Measurements from ENCODE around the gene SERF2.
A peak's percentile ranks its signal among the peaks of the same experiment; 100 is the strongest.
"Not testable (repeated sequence)": the region's sequence is repeated elsewhere in the genome, so short reads cannot be mapped to it uniquely, and the experiment has no call there.

Gene SERF2

GRCh38 chr15:43824302-43825246 lies 32.5 kb downstream of the SERF2 start, which contains the start of gene MFAP1:
Gene MFAP1, minus strand, starts transcription at chr15:43824690. Its CDS starts 121 bp downstream, at chr15:43824569.
- Histone ChIP-seq H3K27ac (peak within 1 kb of the TSS; percentile 79), H3K36me3 (ENCODE audit: insufficient read depth, low read length) (peaks cover 34% of the 10 kb centered on the region), H3K4me3 (peak within 1 kb of the TSS; percentile 88), H3K9ac (ENCODE audit: insufficient read length) (peak within 1 kb of the TSS; percentile 91), H3K9me3 (ENCODE audit: low read depth, low read length) (no peaks in the 10 kb centered on the region)
- TF ChIP-seq FOXP2 (optimal IDR thresholded peaks at IDR 0.05; ENCODE audit: control extremely low read depth, extremely low read length, insufficient read depth) (no peak), POLR2AphosphoS5 (IDR thresholded peaks at IDR 0.05; ENCODE audit: borderline replicate concordance, low read depth, low read length) (peak; percentile 95)
- peak; percentile 93 for DNase-seq (ENCODE audit: low read depth, low spot score)

DNA sequence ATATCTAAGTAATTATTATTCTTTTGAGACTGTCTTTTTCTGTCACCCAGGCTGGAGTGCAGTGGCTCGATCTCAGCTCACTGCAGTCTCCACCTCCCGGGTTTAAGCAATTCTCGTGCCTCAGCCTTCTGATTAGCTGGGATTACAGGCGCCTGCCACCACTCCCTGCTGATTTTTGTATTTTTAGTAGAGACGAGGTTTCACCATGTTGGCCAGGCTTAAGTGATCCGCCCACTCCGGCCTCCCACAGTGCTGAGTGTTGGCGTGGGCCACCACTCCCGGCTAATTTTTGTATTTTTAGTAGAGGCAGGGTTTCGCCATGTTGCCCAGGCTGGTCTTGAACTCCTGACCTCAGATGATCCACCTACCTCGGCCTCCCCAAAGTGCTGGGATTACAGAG lies 33.2 kb downstream of the SERF2 start:
- H3K9ac ChIP-seq (ENCODE audit: insufficient read length); H3K4me3 ChIP-seq; H3K9me3 ChIP-seq (ENCODE audit: low read depth, low read length); H3K27ac ChIP-seq; DNase-seq (ENCODE audit: low read depth, low spot score): not testable (repeated sequence)
- peaks cover 37% of the 10 kb centered on the region for H3K36me3 ChIP-seq (ENCODE audit: insufficient read depth, low read length)

DNA sequence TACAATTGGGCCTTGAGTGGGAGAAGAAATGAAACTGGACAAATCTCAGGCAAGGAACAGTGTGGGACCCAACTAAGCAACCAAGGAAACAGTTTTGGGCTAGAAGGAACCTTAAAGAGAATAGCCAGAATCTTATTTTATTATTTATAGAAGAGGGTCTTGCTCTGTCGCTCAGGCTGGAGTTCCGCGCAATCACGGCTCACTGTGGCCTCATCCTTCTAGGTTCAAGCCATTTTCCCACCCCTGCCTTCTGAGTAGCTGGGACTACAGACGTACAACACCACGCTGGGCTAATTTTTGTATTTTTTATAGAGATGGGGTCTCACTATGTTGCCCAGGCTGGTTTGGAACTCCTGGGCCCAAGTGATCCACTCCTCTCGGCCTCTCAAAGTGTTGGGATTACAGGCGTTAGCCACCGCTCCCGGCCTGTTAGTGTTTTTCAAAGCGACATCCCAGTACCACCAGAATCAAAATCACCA lies 33.9 kb downstream of the SERF2 start:
- Histone ChIP-seq H3K9ac (ENCODE audit: insufficient read length) (no peak overlapping the region), H3K27ac (peak overlapping the region; percentile 27; the same call in 1 of the 2 replicates), H3K9me3 (ENCODE audit: low read depth, low read length) (no peaks in the 10 kb centered on the region), H3K36me3 (ENCODE audit: insufficient read depth, low read length) (peaks cover 36% of the 10 kb centered on the region), H3K4me3 (peak overlapping the region; percentile 81; the same call in 1 of the 2 replicates)
- no peak for DNase-seq (ENCODE audit: low read depth, low spot score)
- TF ChIP-seq FOXP2 (optimal IDR thresholded peaks at IDR 0.05; ENCODE audit: control extremely low read depth, extremely low read length, insufficient read depth) (no peak), POLR2AphosphoS5 (IDR thresholded peaks at IDR 0.05; ENCODE audit: borderline replicate concordance, low read depth, low read length) (no peak), EZH2 (IDR thresholded peaks at IDR 0.05) (no peak)

- Histone ChIP-seq H3K4me3 (peak within 1 kb of the TSS; percentile 81), H3K9ac (ENCODE audit: insufficient read length) (peak within 1 kb of the TSS; percentile 92), H3K9me3 (ENCODE audit: low read depth, low read length) (no peaks in the 10 kb centered on the region), H3K36me3 (ENCODE audit: insufficient read depth, low read length) (peaks cover 32% of the 10 kb centered on the region), H3K27ac (peak within 1 kb of the TSS; percentile 35; the same call in 1 of the 2 replicates)
- no peak for DNase-seq (ENCODE audit: low read depth, low spot score)
- TF ChIP-seq EZH2 (IDR thresholded peaks at IDR 0.05) (no peak), POLR2AphosphoS5 (IDR thresholded peaks at IDR 0.05; ENCODE audit: borderline replicate concordance, low read depth, low read length) (peak; percentile 77)
These were observed 34.6 kb downstream of the SERF2 start, which contains the start of gene WDR76 for GRCh38 chr15:43826508-43827341. Gene WDR76, plus strand, starts transcription at chr15:43827002. Its CDS starts 31 bp downstream, at chr15:43827033.

DNA sequence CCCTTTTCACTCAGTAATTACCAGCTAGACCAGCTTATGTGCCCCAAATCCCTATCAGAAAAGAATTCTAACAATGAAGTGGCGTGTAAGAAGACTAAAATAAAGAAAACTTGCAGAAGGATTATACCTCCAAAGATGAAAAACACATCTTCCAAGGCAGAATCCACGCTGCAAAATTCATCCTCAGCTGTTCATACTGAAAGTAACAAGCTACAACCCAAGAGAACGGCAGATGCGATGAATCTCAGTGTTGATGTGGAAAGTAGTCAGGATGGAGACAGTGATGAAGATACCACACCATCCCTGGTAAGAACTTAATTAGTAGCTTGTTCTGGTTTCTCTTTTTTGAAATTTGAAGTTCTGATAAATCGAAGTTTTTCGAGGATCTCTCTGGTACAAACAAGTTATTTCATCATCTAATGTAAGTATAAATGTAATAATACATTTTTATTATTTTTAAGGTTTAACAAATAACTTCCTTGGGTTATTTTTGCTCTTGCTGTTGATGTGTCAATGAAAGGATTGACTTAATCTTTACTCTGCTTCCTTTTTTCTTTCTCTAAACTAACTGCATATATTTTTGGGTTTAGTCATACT lies 36.0 kb downstream of the SERF2 start:
- Histone ChIP-seq H3K27ac (peak overlapping the region; percentile 35), H3K9me3 (ENCODE audit: low read depth, low read length) (no peaks in the 10 kb centered on the region), H3K9ac (ENCODE audit: insufficient read length) (peak overlapping the region; percentile 92), H3K36me3 (ENCODE audit: insufficient read depth, low read length) (peaks cover 40% of the 10 kb centered on the region), H3K4me3 (peak overlapping the region; percentile 81)
- TF ChIP-seq POLR2AphosphoS5 (IDR thresholded peaks at IDR 0.05; ENCODE audit: borderline replicate concordance, low read depth, low read length) = no peak
- TF ChIP-seq FOXP2 (optimal IDR thresholded peaks at IDR 0.05; ENCODE audit: control extremely low read depth, extremely low read length, insufficient read depth) = no peak
- TF ChIP-seq EZH2 (IDR thresholded peaks at IDR 0.05) = no peak
- DNase-seq (ENCODE audit: low read depth, low spot score) = no peak

DNA sequence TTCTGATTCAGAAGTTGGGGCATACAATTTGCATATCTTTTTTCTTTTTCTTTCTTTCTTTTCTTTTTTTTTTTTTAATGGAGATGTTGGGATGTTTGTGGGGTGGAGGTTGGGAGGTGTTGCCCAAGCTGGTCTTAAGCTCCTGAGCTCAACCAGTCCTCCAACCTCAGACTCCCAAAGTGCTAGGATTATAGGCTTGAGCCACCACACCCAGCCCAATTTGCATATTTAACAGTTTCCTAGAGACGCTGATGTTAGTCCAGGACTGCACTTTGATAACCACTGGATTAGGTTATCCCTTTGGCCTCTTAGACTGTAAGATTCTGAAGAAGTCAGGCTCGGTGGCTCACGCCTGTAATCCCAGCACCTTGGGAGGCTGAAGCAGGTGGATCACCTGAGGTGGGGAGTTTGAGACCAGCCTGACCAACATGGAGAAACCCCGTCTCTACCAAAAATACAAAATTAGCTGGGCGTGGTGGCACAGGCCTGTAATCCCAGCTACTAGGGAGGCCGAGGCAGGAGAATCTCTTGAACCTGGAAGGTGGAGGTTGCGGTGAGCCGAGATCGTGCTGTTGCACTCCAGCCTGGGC lies 37.9 kb downstream of the SERF2 start:
- DNase-seq (ENCODE audit: low read depth, low spot score); H3K27ac ChIP-seq; H3K9ac ChIP-seq (ENCODE audit: insufficient read length); H3K9me3 ChIP-seq (ENCODE audit: low read depth, low read length); H3K4me3 ChIP-seq: not testable (repeated sequence)
- H3K36me3 ChIP-seq (ENCODE audit: insufficient read depth, low read length) = peaks cover 53% of the 10 kb centered on the region

GRCh38 chr15:43830691-43831275 lies 38.7 kb downstream of the SERF2 start:
- H3K27ac ChIP-seq; H3K9ac ChIP-seq (ENCODE audit: insufficient read length); H3K9me3 ChIP-seq (ENCODE audit: low read depth, low read length); DNase-seq (ENCODE audit: low read depth, low spot score); H3K4me3 ChIP-seq: not testable (repeated sequence)
- H3K36me3 ChIP-seq (ENCODE audit: insufficient read depth, low read length) = peaks cover 59% of the 10 kb centered on the region

DNA sequence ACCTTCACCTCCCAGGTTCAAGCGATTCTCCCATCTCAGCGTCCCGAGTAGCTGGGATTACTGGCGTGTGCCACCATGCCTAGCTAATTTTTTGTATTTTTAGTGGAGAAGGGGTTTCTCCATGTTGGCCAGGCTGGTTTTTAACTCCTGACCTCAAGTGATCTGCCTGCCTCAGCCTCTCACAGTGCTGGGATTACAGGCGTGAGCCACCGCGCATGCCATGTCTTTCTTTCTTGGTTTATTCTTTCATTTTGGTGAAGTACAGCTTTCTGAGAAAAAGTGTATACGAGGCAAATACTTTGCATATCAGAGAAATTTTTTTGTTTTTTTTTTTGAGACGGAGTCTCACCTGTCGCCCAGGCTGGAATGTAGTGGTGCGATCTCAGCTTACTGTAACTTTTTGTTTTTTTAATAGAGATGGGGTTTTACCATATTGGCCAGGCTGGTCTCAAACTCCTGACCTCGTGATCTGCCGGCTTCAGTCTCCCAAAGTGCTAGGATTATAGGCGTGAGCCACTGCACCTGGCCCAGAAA lies 39.5 kb downstream of the SERF2 start:
- not testable (repeated sequence) for DNase-seq (ENCODE audit: low read depth, low spot score); H3K4me3 ChIP-seq; H3K9ac ChIP-seq (ENCODE audit: insufficient read length); H3K27ac ChIP-seq; H3K9me3 ChIP-seq (ENCODE audit: low read depth, low read length)
- peaks cover 67% of the 10 kb centered on the region for H3K36me3 ChIP-seq (ENCODE audit: insufficient read depth, low read length)

GRCh38 chr15:43832485-43832884 lies 40.4 kb downstream of the SERF2 start:
- not testable (repeated sequence) for H3K9ac ChIP-seq (ENCODE audit: insufficient read length); H3K27ac ChIP-seq; H3K4me3 ChIP-seq; H3K9me3 ChIP-seq (ENCODE audit: low read depth, low read length); DNase-seq (ENCODE audit: low read depth, low spot score)
- peaks cover 76% of the 10 kb centered on the region for H3K36me3 ChIP-seq (ENCODE audit: insufficient read depth, low read length)
